DMS 273 (cell line): Measurements from ENCODE around the gene ARHGEF11.
A peak's percentile ranks its signal among the peaks of the same experiment; 100 is the strongest.
"Not testable (repeated sequence)": the region's sequence is repeated elsewhere in the genome, so short reads cannot be mapped to it uniquely, and the experiment has no call there.

Source experiments
- DNase-seq: peaks from one replicate; lab custom pipeline; 2025; ENCODE audit not compliant: unreplicated experiment; lab: John Stamatoyannopoulos, UW

ARHGEF11 gene, protein sequence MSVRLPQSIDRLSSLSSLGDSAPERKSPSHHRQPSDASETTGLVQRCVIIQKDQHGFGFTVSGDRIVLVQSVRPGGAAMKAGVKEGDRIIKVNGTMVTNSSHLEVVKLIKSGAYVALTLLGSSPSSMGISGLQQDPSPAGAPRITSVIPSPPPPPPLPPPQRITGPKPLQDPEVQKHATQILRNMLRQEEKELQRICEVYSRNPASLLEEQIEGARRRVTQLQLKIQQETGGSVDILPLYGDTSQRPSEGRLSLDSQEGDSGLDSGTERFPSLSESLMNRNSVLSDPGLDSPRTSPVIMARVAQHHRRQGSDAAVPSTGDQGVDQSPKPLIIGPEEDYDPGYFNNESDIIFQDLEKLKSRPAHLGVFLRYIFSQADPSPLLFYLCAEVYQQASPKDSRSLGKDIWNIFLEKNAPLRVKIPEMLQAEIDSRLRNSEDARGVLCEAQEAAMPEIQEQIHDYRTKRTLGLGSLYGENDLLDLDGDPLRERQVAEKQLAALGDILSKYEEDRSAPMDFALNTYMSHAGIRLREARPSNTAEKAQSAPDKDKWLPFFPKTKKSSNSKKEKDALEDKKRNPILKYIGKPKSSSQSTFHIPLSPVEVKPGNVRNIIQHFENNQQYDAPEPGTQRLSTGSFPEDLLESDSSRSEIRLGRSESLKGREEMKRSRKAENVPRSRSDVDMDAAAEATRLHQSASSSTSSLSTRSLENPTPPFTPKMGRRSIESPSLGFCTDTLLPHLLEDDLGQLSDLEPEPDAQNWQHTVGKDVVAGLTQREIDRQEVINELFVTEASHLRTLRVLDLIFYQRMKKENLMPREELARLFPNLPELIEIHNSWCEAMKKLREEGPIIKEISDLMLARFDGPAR (N-terminal part only)

DNA sequence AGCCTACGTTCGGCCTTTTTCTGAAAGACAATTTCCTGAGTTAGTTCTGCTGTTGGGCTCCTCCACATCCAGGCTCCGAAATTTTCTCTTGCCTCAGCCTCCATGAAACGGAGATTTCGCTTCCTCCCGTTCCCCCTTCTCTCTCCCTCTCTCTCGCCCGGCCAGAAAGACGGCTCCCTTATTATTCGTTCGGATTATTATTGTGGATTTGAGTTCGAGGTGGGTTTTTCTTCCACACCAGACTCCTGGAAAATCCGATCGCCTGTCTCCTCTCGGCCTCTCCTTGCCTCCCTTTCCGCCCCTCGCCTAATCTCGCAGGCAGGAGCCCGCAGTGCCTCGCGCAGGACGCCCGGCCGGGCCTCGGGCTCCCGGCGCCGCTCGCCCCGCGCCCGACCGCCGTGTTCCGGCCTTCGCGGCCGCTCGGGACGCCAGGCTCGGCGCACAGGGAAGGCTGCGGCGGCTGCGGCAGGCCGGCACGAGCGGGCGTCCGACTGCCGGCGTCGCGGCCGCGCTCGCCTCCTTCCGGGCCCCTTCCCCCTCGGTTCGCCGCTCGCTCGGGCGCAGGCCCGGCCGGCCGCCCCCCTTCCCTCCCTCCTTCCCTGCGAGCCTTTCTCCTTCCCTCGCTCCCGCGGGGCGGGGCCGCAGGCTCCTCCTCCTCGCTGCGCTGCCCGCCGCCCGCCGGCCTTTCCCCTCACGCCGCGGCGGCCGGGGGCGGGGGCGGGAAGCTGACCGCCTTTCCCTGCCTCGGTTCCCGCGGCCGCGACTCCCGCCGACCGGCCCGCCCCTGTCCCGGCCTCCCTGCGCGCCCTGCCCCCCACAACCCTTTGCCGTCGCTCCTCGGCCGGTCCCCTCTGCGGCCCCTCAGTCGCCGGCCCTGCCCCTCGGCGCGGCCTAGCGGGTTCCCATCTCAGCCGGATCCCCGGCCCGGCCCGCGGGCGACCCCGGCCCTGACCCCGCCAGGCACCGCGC is at the start of gene ARHGEF11:
TSS of gene ARHGEF11 (minus strand) at position 493 of the 969 bp plus-strand sequence. CDS start 1,412 bp downstream, outside the sequence.
- peak; percentile 95 for DNase-seq

DNA sequence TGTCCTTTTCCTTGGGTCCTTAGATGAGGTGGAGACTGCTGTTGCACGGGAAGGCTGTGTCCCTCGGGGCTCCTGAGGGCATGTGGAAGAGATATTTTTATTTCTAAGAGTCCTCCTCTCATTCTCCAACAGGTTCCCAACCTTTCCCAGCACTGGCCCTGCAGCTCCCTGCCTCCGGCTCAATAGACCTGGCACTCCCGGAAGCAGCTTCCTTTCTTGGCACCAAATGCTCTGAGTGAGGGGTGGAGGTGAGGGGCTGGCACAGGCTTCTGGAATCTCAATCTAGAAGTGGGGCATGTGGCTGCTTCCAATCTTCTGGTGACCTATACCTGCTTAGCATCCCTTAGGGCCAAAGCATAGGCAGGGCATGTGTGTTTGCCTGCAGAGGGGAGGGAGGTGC is 49.5 kb upstream of the ARHGEF11 start:
- DNase-seq = no peak

DNA sequence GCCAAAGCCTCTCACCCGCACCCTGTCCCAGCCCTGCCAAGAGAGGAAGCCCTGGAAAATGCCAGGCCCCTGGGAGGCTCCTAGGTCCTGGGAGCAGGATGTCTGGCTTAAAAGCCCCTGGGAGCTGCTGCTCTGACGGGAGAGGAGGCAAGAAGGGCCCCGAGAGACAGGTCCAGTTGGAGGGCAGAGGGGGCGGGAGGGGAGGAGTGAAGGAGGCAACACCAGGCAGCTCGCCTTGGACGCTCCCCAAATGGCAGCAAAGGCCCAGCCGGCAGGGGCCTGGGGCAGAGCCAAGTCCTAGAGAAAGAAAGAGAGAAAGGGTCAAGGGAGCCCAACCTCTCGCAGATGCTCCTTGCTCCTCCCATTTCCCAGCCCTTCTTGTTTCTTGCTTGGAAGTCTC is 47.3 kb upstream of the ARHGEF11 start:
- DNase-seq = peak; percentile 59

DNA sequence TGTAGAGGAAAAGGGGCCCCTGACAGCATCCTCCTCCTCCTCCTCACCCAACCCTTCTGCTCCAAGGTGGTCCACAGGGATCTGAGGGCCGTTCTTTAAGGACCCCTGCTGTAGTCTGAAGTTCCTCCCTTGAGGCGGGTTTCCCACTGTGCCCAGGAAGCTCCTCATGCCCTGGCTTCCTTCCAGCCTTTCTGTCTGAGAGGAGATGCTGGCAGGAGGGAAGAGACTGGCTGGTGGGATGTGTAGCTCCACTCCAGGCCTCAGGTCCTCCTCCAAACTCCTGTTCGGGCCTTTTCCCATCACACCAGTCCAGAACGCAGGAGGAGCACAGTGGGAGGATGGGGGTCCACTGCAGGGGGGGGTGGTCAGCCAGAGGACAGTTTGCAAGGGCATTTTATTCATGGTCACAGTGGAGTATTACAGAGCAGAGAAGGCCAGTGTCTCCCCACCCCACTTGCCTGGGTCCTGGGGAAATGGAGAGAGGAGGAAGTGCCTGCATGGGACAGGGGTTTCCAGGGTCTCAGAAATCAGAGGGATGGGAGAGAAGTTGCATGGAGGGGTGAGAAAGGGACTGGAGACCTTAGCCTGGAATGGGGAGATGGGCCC is 46.2 kb upstream of the ARHGEF11 start:
- DNase-seq = no peak

DNA sequence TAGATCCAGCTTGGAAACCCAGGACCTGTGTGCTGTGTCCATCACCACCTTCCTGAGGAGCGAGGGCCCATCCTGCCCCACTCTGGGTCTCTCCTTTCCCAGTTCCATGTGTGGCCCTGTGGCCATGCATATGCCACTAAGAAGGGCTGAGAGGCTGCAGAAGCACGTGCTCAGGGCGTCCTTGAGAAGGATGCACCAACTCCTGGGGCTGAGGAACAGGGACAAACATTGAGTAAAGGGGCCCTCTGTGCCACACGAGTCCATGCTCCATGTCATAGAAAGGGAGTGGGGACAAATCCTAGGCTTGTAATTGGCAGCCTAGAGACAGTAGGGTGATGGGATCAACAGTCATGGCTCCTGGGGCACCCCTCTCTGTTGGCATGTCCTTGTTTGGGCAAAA is 45.6 kb upstream of the ARHGEF11 start:
- DNase-seq = no peak

DNA sequence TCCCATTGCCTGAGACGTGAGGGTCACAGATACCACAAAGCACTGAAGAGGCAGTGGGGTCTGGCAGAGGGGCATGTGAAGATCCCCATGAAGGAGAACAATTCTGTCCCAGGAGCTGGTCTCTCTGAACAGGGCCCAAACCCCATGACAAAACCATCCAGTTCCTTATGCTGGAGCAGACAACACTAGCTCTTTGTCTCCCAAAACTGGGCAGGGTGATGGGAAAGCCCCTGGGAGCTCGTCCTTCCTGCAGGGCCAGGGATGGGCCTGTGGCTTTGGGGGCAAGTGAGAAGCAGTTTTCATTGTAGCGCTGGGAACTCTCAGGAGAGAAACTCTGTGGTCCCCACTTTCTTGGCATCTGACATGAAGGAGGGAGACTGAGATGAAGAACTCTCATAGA is 45.2 kb upstream of the ARHGEF11 start:
- no peak for DNase-seq

DNA sequence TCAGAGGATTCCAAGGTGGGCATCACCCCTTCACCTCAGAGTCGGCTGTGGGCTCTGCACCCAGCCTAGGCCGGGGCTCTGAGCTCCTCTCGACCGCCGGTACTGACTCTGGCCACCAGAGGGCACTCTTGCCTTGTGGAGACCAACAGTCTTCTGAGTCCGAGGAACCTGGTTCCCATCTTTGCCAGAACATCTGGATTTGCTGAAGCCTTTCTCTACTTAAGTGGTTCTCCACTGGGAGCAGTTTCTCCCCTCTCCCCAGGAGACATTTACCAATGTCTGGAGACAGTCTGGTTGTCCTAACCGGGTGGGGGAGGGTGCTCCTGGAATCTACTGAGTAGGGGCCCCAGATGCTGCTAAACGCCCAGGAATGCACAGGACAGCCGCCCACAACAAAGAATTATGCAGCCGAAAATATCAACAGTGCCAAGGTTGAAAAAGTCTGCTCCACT is 44.7 kb upstream of the ARHGEF11 start:
- DNase-seq = peak; percentile 95

DNA sequence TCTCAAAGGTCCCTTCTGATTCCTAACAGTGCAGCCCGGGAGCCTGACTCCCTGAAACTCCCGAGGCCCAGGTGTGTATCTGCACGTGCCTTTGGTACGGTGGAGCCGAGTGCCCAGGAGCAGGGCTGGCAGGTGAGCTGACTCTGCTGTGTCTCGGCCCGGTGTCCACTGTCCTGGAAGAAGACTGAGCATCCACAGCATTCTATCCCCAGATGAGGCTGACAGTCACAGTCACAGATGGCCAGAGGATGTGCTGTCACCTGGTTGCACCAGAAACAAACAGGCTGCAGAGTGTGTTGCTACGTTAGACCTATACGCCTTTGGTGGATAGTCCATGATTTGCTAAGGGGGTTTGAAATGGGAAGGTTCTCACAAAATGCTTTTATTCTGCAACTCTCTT is 44.2 kb upstream of the ARHGEF11 start:
- DNase-seq = no peak

DNA sequence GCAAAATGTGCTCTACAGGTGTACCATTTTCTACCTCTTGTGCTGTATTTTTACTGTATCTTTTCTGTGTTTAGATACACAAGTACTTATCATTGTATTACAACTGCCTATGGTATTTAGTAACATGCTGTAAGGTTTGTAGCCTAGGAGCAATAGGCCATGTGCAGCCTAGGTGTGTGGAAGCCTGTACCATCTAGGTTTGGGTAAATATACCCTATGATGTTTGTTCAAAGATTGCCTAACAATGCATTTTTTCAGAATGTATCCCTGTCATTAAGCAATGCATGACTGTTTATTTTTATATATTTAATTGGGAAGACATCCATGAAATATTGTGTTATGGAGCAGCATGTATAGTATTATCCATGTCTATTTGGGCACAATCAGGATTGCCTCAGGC is 43.1 kb upstream of the ARHGEF11 start:
- DNase-seq = no peak

DNA sequence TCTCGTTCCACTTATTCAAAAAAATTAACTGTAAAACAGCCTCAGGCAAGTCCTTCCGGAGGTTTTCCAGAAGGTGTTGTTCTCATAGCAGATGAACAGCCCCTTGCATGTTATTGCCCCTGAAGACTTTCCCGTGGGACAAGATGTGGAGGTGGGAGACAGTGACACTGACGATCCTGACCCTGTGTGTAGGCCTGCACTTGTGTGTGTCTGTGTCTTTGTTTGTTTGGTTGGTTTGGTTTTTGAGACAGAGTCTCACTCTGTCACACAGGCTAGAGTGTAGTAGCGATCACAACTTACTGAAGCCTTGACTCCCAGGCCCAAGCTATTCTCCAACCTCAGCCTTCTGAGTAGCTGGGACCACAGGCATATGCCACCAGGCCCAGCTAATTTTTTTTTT is 41.5 kb upstream of the ARHGEF11 start:
- no peak for DNase-seq

DNA sequence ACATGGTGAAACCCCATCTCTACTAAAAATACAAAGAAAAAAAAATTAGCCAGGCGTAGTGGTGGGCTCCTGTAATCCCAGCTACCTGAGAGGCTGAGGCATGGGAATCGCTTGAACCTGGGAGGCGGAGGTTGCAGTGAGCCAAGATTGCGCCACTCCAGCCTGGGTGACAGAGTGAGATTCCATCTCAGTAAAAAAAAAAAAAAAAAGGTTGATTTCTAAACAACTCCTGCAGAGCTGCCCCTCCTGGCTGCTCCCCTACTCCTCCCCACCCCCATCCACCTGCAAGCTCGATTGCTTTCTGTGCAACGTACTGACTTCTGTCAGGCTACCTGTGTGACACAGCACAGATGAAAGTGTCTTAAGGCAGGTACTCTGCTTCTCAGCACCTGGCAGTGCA is 40.8 kb upstream of the ARHGEF11 start:
- DNase-seq = no peak

DNA sequence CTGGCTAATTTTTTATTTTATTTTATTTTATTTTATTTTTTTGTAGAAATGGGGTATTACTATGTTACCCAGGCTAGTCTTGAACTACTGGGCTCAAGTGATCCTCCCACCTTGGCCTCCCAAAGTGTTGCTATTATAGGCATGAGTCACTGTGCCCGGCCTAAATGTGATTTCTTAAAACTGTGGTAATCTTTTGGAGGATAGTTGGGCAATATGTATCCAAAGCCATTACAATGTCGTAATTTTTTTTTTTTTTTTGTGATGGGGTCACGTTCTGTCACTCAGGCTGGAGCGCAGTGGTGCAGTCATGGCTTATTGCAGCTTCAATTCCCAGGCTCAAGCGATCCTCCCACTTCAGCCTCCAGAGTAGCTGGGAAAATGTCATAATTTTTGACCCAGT is 39.9 kb upstream of the ARHGEF11 start:
- DNase-seq = no peak

DNA sequence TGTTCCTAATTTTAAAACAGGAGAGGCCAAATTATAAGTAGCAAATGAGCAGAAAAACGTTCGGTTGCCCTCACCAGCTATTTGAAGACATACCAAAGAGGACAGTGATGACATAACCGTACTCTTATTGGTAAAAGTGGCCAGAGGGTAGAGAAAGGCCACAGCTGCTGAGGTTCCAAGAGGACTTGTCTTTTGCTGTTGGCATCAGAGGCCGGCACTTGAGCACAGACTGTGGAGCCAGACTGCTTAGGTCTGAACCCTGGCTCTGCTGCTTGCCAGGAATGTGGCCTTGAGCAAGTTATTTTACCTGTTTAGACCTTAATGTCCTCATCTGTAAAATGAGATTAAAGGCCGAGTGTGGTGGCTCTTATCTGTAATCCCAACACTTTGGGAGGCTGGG is 39.2 kb upstream of the ARHGEF11 start:
- no peak for DNase-seq

DNA sequence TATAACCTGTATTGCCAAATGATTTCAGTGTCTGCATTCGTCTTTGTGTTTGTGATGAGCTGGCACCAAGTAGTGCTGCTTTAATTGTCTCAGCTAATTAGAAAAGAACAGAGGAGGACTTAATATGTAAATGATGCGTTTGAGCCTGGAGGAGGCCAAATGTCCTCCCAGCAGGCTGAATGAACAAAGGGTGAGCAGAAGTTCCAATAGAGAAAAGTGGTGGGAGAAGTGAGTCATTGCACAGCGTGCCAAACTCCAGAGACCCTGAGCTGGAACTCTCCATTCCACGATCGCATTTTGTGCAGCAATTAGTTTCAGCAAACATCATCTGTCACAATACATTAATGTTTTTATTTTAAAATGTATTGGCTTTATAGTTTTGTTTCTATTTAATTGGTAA is 36.2 kb upstream of the ARHGEF11 start:
- peak; percentile 31 for DNase-seq

DNA sequence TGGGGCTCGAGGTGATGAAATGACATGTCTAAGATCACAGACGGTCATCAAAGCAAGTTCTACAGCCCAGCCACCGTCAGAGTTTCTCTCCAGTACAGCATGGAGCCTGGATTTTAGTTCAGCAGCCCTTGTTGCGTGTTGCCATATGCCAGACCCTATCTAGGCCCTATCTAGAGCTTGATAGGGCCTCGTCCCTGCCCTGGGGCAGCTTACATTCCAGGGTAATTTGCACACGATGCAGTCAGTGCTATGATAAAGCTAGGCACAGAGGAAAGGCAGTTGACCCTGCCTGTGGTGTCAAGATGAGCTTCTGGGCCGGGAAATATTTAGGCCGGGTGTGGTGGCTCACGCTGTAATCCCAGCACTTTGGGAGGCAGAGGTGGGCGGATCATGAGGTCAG is 35.2 kb upstream of the ARHGEF11 start:
- DNase-seq = no peak

DNA sequence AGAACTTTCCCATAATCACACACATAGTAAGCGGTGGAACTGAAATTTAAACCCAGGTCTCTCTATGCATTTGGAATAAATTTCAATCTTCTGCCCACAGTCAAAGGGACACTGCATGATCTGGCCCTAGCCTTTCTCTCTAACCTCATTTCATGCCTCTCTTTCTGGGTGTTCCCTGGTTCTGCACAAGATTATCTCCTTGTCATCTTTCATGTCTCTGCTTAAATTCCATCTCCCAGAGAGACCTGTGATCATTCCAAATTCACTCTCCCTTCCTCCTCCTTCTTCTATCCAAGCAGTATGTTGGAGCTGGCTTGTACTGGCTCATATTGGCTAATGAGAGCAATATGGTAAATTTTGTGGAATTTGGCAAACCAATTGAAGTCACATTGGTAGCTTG is 31.9 kb upstream of the ARHGEF11 start:
- DNase-seq = no peak

DNA sequence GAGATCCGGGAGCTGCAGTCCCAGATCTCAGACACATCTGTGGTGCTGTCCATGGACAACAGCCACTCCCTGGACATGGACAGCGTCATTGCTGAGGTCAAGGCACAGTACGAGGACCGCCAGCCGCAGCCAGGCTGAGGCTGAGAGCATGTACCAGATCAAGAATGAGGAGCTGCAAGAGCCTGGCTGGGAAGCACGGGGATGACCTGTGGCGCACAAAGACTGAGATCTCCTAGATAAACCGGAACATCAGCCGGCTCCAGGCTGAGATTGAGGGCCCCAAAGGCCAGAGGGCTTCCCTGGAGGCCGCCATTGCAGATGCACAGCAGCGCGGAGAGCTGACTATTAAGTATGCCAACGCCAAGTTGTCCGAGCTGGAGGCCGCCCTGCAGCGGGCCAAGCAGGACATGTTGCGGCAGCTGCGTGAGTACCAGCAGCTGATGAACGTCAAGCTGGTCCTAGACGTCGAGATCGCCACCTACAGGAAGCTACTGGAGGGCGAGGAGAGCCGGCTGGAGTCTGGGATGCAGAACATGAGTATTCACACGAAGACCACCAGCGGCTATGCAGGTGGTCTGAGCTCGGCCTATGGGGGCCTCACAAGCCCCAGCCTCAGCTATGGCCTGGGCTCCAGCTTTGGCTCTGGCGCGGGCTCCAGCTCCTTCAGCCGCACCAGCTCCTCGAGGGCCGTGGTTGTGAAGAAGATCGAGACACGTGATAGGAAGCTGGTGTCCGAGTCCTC is 28.6 kb upstream of the ARHGEF11 start:
- peak; percentile 88 for DNase-seq

DNA sequence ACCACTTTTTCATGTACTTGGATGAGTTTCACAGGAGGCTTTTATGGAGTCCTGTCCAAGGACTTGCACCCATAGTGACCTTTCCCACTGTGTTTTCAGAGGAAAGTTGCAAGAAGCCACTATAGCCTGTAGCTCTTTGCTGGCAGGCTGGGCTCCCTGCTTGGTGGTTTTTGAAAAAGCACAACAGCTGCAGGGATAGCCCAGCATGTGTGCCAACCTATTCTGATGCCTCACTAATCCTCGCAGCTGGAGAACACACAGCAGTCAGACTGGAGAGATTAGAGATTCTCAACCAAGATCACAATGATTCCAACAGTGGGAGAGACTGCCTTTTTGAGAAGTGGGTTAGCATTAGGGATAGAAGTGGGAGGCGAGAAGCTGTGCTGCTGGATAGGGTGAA is 24.1 kb upstream of the ARHGEF11 start:
- DNase-seq = peak; percentile 45

DNA sequence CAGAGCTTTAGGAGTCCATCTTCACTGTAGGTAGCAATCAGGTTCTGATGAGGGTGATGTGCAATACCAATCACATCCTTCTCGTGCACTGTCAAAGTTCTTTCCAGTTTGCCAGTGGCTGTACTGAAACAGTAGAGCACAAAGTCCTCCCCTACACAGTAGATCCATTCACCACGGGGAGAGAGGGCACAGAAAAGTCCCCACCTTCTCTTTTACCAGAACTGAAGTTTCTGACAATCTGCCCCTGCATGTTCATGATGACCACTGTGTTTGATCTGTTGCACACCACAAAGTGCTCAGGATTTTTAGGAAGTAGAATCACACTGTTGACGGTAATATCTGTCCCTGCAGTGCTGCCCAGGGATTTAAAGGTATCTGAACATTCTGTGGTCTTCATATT is 13.7 kb upstream of the ARHGEF11 start:
- not testable (repeated sequence) for DNase-seq

DNA sequence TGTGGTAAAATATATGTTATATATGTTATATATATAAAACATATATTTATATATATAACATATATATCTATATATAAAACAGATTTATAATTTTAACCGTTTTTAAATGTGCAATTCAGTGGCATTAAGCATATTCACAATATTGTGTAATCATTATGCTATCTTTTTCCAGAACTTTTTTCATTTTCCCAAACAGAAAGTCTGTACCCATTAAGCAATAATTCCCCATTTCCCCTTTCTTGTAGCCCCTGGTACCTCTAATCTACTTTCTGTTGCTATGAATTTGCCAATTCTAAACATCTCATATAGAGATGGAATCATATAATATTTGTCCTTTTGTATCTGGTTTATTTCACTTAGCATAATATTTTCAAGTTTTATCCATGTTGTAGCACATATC is 10.7 kb upstream of the ARHGEF11 start:
- DNase-seq = no peak
